Stimulated activated CD4-positive, alpha-beta T cell treated with anti-CD3 and anti-CD28 coated beads, Interleukin-12 subunit alpha, Interleukin-12 subunit beta, amount 100 ng/mL, for 48 hours (primary cell): Measurements from ENCODE around the gene GFI1B.
A peak's percentile ranks its signal among the peaks of the same experiment; 100 is the strongest.

Experiments
- DNase-seq, 3 donors: peaks; one replicate each; pipeline ENCODE4 v3.0.0-alpha.2; 2020; ENCODE audit warnings: low read depth in 2 of 3, low spot score in 1 of 3

The GFI1B gene

DNA sequence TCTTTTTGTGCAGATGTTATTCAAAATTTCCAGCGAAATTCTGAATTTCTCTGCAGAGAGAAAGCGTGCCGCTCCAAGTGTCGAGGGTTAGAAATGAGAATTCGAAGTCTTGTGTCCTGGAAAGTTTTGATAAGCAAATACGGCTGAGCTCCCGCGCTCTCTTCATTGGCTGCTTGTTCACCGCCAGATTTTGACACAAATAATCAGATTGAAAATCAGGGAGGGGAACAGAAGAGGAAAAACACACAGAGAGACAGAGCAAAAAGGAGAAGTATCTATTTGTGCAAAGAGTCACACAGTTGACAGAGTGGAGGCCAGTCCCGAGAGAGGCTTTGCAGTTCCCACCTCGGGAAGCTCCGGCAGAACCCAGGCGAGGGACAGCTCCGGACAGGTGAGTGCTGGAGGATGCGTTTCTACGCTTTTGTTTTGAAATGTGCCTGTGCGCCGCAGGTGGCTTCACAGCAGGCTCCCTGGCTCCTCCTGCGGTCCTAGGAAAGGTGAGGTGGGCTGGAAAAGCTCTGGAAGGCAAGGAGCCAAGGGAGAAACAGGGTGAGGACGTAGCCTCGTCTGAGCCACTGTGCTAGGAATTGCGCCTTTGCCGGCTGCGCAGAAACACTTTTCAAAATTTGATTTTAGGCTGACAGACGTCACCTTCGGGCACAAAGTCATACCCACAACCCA is at the start of gene GFI1B:
TSS of gene GFI1B (plus strand) at position 244 of the 681 bp plus-strand sequence. CDS start 7,985 bp downstream, outside the sequence.
- DNase-seq, result no peak

DNA sequence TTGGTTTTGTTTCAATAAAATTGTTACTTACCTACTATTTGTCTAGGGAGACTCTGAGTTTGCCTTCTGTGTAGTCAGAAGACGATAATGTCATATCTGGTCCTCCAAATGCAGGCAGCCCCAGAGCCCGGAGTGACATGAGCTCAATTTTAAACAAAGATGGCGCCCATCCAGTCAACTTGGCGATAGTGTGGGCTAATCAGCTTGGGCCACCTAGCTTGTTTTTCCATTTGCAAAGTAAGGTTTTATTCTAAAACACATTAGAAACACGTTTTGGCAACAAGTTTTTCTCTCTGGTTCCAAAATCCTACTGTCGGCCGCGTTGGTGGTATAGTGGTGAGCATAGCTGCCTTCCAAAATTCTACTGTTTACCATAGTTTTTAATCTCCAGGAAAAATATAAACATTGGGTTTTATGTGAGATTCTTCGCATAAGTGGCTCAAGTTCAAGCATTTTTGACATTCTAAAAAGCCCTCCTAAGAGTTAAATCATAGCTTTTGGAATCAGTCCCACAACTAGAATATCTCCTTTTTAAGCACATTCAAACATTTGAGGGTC is 47.2 kb upstream of the GFI1B start:
- DNase-seq, result no peak

DNA sequence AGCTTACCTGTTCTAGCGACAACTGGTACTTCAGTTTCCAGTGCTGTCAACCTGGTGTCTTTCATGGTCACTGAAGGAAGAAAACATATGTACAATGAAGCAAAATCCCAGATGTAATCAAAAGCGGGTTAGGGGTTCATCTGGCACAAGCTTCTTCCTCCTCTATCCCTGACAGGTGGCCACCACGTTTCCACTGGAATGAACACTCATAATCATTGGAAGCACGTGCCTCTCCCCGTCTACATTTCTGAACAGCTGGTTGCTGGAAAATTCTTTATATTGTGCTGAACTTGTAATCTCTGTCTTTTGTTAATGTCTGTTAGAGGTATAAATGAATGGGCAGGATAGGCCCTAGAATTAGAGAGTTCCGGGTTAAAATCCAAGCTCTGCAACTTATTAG is 43.5 kb upstream of the GFI1B start:
- DNase-seq, result no peak

DNA sequence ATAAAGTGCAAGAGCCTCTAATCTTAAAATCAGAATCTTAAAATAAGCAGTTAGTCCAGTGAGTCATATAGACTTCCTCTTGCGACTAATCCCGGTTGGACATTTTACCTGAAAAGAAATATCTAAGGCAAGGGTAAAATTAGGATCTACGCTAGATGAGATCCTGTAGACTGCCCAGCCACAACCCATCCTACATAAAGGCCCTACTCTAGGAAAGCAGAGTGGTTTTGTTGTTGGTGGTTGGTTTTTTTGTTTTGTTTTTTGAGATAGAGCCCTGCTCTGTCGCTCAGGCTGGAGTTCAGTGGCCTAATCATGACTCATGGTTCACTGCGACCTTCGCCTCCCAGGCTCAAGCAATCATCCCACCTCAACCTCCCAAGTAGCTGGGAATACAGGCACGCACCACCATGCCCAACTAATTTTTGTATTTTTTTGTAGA is 41.0 kb upstream of the GFI1B start:
- DNase-seq, result no peak

DNA sequence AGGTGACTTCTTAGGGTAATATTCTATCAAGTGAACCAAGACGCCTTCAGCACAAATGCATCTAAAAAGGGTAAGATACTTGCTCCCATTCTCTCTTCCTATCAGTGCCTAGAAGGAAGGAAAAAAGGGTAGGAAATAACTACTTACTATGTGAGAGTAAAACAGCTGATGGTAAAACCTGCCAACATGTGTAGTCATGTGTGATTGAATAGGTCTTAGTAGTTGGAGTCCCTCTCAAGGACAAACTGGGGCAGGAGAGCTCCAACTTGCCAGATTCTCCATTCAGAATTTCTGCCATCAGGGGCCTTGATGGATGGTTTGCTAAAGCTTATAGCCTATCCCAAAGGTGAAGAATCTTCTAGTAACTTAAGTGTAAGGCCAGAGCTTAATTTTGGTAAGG is 39.3 kb upstream of the GFI1B start:
- no peak for DNase-seq

DNA sequence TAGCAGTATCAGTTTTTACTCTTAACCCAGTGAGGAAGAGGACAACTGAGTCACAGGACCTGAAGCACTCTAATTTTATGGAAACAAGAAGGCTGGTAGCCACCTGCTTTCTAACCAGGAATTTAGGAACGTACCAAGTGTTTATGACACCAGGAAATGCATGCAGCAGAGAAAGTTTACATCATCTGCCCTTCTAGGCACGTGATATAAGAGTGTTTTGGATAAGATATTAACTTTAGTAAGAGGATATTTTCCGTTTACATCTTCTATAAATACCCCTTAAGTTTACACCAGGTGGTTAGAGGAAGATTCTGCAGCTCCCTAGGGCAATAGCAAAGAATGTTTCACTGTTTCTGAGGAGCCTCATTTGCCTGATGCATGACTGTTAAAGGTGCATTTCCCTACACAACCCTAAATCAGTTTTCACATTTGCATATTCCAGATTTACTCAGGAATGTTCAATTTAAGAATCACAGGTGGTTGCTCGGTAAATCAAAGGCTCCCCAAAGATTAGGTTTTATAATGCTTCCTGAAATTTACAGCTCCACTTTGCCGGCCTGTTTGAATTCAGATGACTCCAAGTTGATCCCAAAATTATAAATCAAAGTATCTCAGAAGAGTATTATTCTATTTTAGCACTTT is 35.8 kb upstream of the GFI1B start:
- no peak for DNase-seq

DNA sequence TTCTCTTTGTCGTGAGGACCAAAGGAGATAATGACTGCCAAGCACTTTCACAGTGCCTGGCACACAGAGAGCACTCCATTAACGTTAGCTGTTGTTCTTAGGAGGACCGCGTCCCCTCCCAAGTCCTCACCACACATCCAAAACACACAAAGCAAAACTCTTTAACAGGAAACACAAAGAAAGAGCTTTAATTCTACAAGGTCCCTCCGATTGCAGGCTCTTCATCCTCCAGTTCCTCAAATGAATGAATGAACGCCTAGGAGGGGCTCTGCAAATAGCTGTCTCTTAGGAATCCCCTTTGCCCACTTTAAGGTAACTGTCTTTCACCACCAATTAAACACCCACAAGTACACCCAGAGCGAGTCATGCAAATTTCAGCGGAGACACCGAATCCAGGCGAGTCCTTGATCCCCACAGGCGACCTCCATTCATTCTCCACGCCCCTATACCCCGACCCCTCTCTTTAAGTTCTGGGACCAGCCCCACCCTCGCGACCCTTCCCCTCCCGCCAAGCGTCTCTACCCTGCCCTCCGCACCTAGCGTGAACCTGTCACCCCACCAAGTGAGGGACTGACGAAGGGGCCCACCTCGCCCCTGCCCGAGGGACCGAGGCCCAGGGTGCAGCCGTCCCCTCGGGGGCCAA is 34.7 kb upstream of the GFI1B start:
- DNase-seq, result no peak

DNA sequence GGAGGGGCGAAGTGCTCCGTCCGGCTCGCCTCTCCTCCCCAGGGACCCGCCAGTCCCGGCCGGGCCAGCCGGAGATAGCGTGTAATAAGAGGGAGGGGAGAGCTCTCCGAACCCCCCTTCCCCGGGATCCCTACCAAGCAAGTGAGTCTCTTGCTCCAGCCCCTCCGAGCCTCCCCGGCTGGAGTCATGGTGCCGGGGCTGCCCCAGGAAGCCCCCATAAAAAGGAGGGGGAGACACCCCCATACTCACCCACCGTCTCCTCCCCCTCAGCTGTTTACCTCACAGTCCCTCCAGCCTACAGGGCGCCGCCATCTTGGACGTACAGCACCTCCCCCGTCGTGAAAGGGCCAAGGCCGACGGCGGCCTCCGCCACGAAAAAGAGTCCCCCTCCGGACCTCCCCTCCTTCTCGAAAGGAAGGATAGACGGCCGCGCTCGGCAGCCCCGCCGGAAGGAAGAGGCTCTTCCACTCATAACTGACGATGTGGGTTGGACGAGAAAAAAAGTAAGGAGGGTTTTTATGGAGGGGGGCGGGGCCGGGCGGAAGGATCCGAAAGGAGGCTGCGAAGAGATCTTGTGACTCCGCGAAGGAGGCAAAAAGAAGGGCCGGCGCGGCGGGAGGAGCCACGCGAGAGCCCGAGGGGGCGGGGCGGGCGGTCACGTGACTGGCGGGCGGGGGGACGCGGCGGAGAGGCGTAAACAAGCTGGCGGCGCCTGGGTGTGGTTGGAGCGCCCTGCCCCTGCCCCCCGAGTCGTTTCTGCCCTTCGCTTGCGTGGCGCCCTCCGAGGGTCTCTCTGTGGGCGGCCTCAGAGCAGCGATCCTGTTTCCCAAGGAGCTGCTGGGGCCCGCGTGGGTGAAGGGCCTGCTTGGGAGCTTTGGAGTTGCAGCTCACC is 34.0 kb upstream of the GFI1B start, which contains the start of gene TSC1:
TSS of gene TSC1 (minus strand) at position 323 of the 892 bp plus-strand sequence. CDS start 15,744 bp downstream, outside the sequence.
- DNase-seq, result peak; percentile 96 to 97 (median 96)

DNA sequence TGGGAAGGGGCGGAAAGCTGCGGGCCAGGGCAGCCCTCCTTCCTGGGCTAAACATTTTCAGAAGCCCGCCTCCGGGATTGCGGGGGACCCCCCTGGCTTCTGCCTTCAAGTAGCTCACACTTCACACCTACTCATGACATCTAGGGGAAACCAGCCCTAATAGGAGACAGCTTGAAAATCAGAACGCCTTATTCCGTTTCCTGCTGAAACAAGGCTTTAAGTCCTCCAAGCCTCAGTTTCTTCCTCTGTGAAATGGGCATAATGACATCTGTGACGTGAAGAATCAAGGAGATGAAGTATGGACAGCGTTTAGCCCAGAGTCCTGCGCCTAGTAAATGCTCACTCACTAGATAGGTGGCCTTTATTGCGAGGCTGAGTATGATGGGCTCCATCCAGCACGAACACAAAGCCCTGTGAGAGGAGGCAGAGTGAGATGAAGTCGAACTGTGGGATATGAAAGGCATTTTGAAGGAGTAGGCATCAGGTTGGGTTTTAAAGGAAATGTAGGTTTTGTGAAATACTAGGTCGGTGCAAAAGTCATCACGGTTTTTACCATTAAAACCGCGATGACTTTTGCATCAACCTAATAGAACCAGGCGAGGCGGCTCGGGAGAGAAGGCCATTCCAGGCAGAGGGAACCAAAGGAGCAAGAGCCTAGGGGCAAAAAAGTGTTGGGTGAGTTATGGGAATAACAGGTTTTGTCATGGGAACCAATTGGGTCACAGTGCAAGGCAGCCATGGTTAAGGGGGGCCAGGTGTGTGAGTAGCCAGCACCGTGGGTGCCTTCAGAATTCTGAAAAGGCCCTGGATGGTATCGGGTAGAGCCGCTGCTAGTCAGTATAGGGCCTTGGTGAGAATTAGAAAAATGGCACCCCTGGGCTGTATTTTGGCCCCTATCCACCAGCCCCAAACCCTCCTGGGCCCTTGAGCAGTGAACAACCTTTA is 33.0 kb upstream of the GFI1B start:
- DNase-seq, result no peak

DNA sequence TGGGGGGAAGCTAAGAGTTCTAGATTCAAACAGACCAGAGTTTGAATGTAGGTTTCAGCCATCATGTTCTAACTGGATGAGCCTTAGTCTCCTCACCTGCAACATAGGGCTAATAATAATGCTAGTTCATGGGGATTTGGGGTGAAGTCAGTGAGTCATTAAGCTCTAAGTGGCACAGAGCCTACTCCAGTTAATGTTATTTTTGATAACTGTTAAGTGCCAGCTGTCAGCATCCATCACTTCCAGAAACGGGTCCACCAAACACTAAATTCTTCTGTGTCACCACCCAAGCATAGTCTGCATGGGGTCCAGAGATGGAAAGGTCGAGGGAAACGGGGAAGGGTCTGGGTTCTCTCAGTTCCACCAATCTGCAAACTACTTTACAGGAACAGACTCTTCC is 32.3 kb upstream of the GFI1B start:
- DNase-seq, result no peak

DNA sequence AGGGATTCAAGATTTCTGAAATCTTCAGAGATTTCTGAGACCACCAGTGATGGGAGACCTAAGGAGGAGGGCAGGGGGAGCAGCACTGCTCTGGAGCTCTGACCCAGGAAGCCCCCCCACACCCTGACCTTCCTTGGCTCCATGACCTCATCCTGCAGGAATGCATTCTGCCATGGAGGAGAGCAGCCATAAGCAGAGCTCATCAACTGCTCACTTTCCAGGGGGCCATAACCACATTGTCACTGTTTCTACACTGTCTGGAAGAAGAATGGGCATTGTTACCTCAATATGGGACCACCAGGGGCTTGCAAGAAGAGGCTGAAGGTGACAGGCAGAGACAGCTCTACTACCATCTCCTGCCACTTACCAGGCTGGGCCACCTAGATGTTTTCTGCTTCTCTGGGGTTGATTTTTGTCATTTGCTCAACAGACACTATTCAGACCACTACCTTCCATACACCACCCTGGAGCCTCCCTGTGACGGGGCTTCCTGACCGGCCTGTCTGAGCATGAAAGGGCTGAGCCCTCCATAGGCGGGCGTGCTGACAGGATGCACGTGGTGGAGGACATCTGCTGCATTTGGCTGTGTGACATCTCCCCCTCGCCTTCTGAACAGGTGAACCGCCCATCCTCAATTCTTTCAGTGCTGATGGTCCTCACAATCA is 31.7 kb upstream of the GFI1B start:
- DNase-seq, result no peak

DNA sequence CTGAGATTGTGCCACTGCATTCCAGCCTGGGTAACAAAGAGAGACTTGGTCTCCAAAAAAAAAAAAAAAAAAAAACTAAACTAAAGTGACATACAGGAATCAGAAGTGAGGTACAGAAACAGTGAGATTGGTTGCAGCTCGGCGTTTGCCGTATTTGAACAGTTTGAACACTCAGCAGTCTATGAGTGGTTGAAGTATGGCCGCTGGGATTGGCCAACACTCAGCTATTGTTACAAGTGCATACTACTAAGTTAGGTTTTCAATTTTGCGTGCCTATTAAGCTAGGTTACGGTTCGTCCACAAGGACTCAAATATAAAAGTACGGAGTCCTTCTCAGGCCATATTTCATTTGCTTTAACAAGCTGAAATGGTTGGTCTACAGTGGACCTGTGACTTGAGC is 30.7 kb upstream of the GFI1B start:
- DNase-seq, result no peak

DNA sequence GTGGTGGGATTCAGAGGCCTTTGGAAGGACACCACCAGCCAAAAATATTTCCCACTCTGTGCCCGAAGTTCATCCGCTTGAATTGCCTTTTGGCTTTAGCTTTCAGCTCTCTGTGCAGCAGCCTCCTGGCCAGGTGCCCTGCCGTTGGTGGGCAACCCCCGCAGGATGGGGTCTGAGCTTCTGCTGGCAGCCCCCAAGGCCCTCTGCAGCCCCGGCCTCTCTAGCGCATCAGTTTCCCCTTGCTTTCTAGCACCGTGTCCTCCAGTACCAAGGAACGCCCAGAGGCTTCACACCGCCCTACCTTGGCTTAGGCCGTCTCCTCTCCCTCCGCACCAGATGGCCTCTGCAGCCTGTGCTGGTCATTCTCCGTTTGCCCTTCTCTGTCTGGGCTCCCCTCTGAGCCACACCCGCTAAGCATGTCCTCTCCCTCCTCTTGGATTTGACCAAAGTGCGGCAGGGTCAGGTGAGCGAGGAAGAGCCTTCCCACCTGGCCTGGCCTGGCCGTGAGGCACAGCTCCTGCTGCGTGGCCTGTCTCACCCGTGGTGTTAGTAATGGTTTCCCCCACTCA is 29.9 kb upstream of the GFI1B start:
- DNase-seq, result no peak

DNA sequence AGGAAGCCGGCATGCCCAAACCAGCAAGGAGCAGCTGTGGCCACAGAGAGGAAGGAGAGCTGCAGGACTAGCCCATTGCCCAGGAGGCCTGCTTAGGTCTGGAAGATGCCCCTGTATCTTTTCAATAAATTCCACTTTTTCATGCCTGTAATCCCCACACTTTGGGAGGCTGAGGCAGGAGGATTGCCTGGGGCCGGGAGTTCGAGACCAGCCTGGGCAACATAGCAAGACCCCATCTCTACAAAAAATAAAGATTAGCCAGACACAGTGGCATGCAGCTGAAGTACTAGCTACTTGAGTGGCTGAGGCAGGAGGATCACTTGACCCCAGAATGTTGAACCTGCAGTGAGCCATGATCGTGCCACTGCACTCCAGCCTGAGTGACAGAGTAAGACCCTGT is 28.8 kb upstream of the GFI1B start:
- no peak for DNase-seq

DNA sequence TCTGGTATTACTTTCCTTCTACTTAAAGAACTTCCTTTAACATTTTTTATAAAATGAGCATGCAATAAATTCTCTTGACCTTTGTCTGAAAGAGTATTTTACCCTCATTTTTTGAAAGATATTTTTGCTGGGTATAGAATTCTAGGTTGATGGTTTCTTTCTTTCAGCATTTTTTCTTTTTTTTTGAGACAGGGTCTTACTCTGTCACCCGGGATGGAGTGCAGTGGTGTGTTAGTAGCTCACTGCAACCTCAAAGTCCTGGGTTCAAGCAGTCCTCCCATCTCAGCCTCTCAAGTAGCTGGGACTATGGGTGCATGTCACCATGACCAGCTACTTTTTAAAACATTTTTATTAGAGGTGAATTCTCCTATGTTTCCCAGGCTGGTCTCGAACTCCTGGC is 23.4 kb upstream of the GFI1B start:
- DNase-seq, result no peak

DNA sequence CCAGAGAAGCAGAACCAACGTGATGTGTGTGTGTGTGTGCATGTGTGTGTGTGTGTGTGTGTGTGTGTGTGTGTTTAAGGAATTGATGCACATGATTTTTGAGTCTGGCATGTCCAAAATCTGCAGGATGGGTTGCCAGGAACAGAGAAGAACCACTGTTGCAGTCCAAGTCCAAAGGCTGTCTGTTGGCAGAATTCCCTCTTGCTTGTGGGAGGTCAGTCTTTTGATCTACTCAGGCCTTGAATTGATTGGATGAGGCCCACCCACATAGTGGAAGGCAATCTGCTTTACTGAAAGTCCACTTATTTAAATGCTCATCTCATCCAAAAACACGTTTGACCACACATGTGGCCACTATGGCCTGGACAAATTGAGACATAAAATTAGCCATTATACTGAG is 22.7 kb upstream of the GFI1B start:
- no peak for DNase-seq

DNA sequence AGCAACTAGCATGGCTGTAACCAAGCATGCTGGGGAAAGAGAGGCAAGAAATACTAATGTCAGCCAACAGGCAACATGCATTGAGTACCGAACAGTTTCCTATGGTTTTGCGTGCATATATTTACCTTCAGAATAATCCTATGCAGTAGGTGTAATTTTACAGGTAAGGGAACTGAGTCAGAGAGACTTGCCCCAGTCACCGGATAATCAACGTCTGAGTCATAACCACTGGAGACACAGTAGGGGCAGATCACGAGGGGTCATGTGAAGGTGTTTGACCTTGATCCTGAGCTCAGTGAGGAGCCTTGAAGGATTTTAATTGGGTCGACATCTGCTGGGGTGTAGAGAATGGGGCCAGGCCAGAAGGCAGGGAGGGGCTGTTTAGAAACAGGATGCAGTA is 20.7 kb upstream of the GFI1B start:
- DNase-seq, result no peak

DNA sequence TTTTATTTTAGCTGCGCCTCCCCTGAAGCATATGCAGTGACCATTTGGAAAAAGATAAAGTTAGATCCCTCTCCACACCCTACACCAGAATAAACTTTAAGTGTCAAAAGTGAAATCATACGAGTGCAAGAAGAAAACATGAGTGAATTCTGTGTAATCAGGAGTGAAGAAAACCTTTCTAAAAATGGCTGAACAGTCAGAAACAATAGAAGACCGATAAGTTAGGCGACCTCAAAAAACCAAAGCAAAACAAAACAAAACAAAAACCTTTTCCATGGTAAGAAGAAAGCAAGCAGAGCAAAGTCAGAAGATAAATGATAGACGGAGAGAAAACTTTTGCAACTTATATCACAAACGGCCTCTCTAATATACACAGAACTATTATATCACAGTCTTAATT is 17.5 kb upstream of the GFI1B start:
- DNase-seq, result no peak

DNA sequence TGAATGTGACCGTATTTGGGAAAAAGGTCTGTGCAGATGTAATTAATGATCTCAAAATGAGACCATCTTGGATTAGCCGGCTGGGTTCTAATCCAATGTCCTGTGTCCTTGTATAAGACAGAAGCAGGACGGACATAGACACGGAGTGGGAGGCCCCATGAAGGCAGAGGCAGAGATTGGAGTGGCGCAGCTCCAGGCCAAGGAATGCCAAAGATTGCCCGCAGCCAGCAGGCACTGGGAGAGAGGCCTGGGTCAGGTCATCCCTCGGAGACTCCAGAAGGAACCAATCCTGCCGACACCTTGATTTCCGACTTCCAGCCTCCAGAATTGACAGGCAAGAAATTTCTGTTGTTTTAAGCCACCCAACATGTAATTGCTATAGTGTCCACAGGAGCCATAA is 13.0 kb upstream of the GFI1B start:
- no peak for DNase-seq
